Stimulated activated CD8-positive, alpha-beta memory T cell treated with anti-CD3 and anti-CD28 coated beads, Interleukin-4, amount 100 ng/mL, for 4 hours (primary cell): Measurements from ENCODE around the gene ZNF622.
"Not testable (repeated sequence)": the region's sequence is repeated elsewhere in the genome, so short reads cannot be mapped to it uniquely, and the experiment has no call there.

Experiments used
- DNase-seq, 2 donors: peaks; one replicate each; pipeline ENCODE4 v3.0.0-alpha.2; 2020; ENCODE audit warnings: low read depth in 2 of 2, low spot score in 1 of 2

The ZNF622 gene

GRCh38 chr5:16480821-16481538 is 15.4 kb upstream of the ZNF622 start:
- no peak for DNase-seq

- no peak for DNase-seq
Measured at GRCh38 chr5:16480144-16480543, 14.5 kb upstream of the ZNF622 start.

- DNase-seq = no peak
Measured at GRCh38 chr5:16477541-16477940, 11.9 kb upstream of the ZNF622 start.

- not testable (repeated sequence) for DNase-seq
Measured at GRCh38 chr5:16476417-16476816, 10.8 kb upstream of the ZNF622 start.

GRCh38 chr5:16471387-16471786 is 5.8 kb upstream of the ZNF622 start:
- no peak for DNase-seq

GRCh38 chr5:16467363-16468219 is 2.0 kb upstream of the ZNF622 start:
- no peak for DNase-seq

GRCh38 chr5:16464664-16465543 is 696 bp downstream of the ZNF622 start:
- DNase-seq = no peak

GRCh38 chr5:16464231-16464630 is 1.4 kb downstream of the ZNF622 start:
- DNase-seq = no peak

- DNase-seq = no peak
Measured at GRCh38 chr5:16461782-16462181, 3.8 kb downstream of the ZNF622 start.

GRCh38 chr5:16461026-16461425 is 4.6 kb downstream of the ZNF622 start:
- no peak for DNase-seq

GRCh38 chr5:16459451-16459850 is 6.1 kb downstream of the ZNF622 start:
- DNase-seq = no peak

- DNase-seq = no peak
Measured at GRCh38 chr5:16457853-16458252, 7.7 kb downstream of the ZNF622 start.

GRCh38 chr5:16457451-16457850 is 8.1 kb downstream of the ZNF622 start:
- no peak for DNase-seq

- DNase-seq = no peak
Measured at GRCh38 chr5:16456103-16456832, 9.3 kb downstream of the ZNF622 start.

- DNase-seq = no peak
Measured at GRCh38 chr5:16455668-16456067, 9.9 kb downstream of the ZNF622 start.

- DNase-seq = no peak
Measured at GRCh38 chr5:16454686-16455085, 10.9 kb downstream of the ZNF622 start.

GRCh38 chr5:16453609-16454008 is 12.0 kb downstream of the ZNF622 start:
- no peak for DNase-seq

- no peak for DNase-seq
Measured at GRCh38 chr5:16450163-16450562, 15.4 kb downstream of the ZNF622 start.

- DNase-seq = no peak
Measured at GRCh38 chr5:16446993-16447392, 18.6 kb downstream of the ZNF622 start.

- DNase-seq = no peak
Measured at GRCh38 chr5:16437977-16438376, 27.6 kb downstream of the ZNF622 start.
